ENCODE measurements around the gene WDR70.

GRCh38 chr5:37495210-37495609 lies 116.1 kb downstream of the WDR70 start:
- TF ChIP-seq CTCF (IDR thresholded peaks at IDR 0.05) (no peak), POLR2A (IDR thresholded peaks at IDR 0.05) (no peak)
